Measurements from ENCODE around the gene COTL1.

Gene COTL1

DNA sequence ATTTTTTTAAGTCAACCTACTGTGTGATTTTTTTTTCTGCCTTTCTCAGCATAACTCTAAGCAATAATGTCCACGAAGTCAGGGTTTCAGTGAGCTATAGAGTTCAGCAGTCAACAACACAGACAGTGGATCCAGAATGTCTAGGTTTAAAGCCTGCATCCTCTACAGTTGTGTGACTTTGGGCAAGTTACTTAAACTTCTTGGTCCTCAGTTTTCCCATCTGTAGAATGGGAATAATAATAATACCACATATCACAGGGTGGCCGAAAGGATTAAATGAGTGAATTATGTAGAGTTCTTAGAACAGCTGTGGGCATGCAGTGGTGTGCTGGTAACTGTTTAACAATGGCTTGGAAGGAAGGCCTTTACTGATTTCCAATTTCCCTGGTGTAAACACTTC, 74.6 kb downstream of the COTL1 start:
- peaks cover 40% of the 10 kb centered on the region for H3K4me1 ChIP-seq (ENCODE audit: control insufficient read depth, insufficient read depth, low read length)
- no peak overlapping the region for H3K9ac ChIP-seq (ENCODE audit: low read depth, low read length)
- no peaks in the 10 kb centered on the region for H3K36me3 ChIP-seq (ENCODE audit: insufficient read depth, low read length)
- no peaks in the 10 kb centered on the region for H3K27me3 ChIP-seq (ENCODE audit: control insufficient read depth, insufficient read depth, low read length)
- H3K9me3 ChIP-seq (replicated peaks; ENCODE audit: low read length): no peaks in the 10 kb centered on the region
- H3K4me3 ChIP-seq (ENCODE audit: low read length): no peak overlapping the region
- H3K4me2 ChIP-seq (ENCODE audit: low read length): no peak overlapping the region

DNA sequence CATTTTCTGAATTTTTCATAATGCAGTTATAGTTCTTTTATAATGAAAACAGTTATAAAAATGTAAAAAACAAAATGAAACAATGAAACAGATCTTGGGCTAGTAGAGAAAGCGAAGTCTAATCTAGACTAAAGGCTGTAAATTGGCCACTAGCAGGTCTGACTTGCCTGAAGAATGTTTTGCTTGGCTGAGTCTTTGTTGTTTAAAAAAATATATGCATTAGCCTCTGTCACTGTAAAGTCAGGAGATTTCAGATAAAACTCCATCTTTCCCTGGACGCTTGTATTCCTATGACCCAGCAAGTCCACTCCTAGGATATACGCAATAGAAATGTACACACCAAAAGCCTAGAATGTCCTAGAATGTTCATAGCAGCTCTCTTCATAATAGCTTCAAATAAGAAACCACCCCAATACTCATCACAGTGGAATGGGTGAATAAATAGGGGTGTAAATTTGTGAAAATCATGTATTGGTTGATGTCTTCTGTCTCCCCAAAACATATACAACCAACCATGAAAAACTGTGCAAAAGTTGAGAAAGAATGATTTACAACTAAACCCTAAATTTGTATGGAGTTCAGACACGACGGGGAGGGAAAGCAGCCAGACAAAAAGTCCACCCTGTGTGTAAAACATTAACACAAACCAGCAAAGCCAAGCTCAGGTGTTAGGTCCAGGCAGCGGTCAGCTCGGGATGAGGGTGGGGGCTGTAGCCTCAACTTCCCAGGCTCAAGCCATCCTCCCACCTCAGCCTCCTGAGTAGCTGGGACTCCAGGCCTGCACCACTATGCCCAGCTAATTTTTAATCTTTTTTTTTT, 75.7 kb downstream of the COTL1 start:
- peak overlapping the region; percentile 42 for H3K9ac ChIP-seq (ENCODE audit: low read depth, low read length)
- H3K9me3 ChIP-seq (replicated peaks; ENCODE audit: low read length): no peaks in the 10 kb centered on the region
- peak overlapping the region; percentile 50 for H3K4me2 ChIP-seq (ENCODE audit: low read length)
- no peaks in the 10 kb centered on the region for H3K27me3 ChIP-seq (ENCODE audit: control insufficient read depth, insufficient read depth, low read length)
- peaks cover 50% of the 10 kb centered on the region for H3K4me1 ChIP-seq (ENCODE audit: control insufficient read depth, insufficient read depth, low read length)
- H3K36me3 ChIP-seq (ENCODE audit: insufficient read depth, low read length): no peaks in the 10 kb centered on the region
- peak overlapping the region; percentile 23 for H3K4me3 ChIP-seq (ENCODE audit: low read length)

GRCh38 chr16:84540194-84540593, 77.7 kb downstream of the COTL1 start:
- Histone ChIP-seq H3K27me3 (ENCODE audit: control insufficient read depth, insufficient read depth, low read length) (no peaks in the 10 kb centered on the region), H3K9me3 (replicated peaks; ENCODE audit: low read length) (no peaks in the 10 kb centered on the region), H3K4me2 (ENCODE audit: low read length) (no peak overlapping the region), H3K36me3 (ENCODE audit: insufficient read depth, low read length) (no peaks in the 10 kb centered on the region), H3K4me1 (ENCODE audit: control insufficient read depth, insufficient read depth, low read length) (peaks cover 50% of the 10 kb centered on the region), H3K9ac (ENCODE audit: low read depth, low read length) (no peak overlapping the region), H3K4me3 (ENCODE audit: low read length) (no peak overlapping the region)

GRCh38 chr16:84538222-84538840, 79.5 kb downstream of the COTL1 start:
- Histone ChIP-seq H3K9me3 (replicated peaks; ENCODE audit: low read length) (no peaks in the 10 kb centered on the region), H3K4me2 (ENCODE audit: low read length) (no peak overlapping the region), H3K36me3 (ENCODE audit: insufficient read depth, low read length) (no peaks in the 10 kb centered on the region), H3K4me1 (ENCODE audit: control insufficient read depth, insufficient read depth, low read length) (peaks cover 33% of the 10 kb centered on the region), H3K9ac (ENCODE audit: low read depth, low read length) (no peak overlapping the region), H3K27me3 (ENCODE audit: control insufficient read depth, insufficient read depth, low read length) (no peaks in the 10 kb centered on the region), H3K4me3 (ENCODE audit: low read length) (no peak overlapping the region)

- Histone ChIP-seq H3K36me3 (ENCODE audit: insufficient read depth, low read length) (no peaks in the 10 kb centered on the region), H3K4me2 (ENCODE audit: low read length) (no peak overlapping the region), H3K9ac (ENCODE audit: low read depth, low read length) (no peak overlapping the region), H3K4me1 (ENCODE audit: control insufficient read depth, insufficient read depth, low read length) (peaks cover 40% of the 10 kb centered on the region), H3K9me3 (replicated peaks; ENCODE audit: low read length) (no peaks in the 10 kb centered on the region), H3K27me3 (ENCODE audit: control insufficient read depth, insufficient read depth, low read length) (no peaks in the 10 kb centered on the region), H3K4me3 (ENCODE audit: low read length) (no peak overlapping the region)
Measured at GRCh38 chr16:84537491-84538151, 80.3 kb downstream of the COTL1 start.

DNA sequence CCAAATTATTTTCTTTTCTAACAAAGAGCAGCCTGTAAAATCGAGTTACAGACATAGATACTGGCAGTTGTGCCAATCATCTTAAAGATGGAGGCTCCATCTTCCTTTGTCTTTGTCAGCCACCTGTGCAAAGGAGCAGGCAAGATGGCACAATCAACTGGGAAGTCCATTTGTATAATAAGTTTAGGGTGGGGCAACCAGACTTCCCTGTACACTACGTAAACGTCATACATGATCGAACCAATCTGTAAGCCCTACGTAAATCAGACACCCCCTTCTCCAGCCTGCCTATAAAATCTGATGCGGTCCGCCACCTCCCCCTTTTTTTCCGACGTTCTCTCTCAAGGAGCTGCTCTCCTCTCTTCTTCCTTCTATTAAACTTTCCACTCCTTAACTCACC, 82.0 kb downstream of the COTL1 start:
- Histone ChIP-seq H3K4me2 (ENCODE audit: low read length) (no peak overlapping the region), H3K27me3 (ENCODE audit: control insufficient read depth, insufficient read depth, low read length) (no peaks in the 10 kb centered on the region), H3K9ac (ENCODE audit: low read depth, low read length) (no peak overlapping the region), H3K9me3 (replicated peaks; ENCODE audit: low read length) (no peaks in the 10 kb centered on the region), H3K4me1 (ENCODE audit: control insufficient read depth, insufficient read depth, low read length) (peaks cover 36% of the 10 kb centered on the region), H3K4me3 (ENCODE audit: low read length) (no peak overlapping the region), H3K36me3 (ENCODE audit: insufficient read depth, low read length) (no peaks in the 10 kb centered on the region)

DNA sequence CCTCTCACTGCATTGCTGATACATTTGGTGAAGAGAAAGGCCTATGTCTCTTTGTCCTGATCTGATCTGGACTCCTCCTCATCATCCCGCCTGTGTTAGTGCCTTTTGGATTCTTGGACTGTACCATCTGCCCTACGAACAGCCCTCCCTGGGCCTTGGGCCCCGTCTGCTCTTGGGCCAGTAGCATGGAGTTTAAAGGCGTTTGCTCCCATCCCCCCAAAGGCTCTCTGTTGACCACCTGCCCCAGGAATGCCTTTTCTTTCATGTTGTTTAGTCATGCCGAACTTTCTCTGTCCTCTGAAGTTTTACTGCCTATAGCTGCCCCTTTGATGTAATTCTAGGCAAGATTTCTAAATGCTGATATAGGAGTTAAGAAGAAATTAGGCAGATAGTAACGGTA, 82.5 kb downstream of the COTL1 start:
- H3K4me3 ChIP-seq (ENCODE audit: low read length): no peak overlapping the region
- H3K4me1 ChIP-seq (ENCODE audit: control insufficient read depth, insufficient read depth, low read length): peaks cover 36% of the 10 kb centered on the region
- H3K9me3 ChIP-seq (replicated peaks; ENCODE audit: low read length): no peaks in the 10 kb centered on the region
- no peak overlapping the region for H3K4me2 ChIP-seq (ENCODE audit: low read length)
- no peaks in the 10 kb centered on the region for H3K36me3 ChIP-seq (ENCODE audit: insufficient read depth, low read length)
- no peaks in the 10 kb centered on the region for H3K27me3 ChIP-seq (ENCODE audit: control insufficient read depth, insufficient read depth, low read length)
- no peak overlapping the region for H3K9ac ChIP-seq (ENCODE audit: low read depth, low read length)

DNA sequence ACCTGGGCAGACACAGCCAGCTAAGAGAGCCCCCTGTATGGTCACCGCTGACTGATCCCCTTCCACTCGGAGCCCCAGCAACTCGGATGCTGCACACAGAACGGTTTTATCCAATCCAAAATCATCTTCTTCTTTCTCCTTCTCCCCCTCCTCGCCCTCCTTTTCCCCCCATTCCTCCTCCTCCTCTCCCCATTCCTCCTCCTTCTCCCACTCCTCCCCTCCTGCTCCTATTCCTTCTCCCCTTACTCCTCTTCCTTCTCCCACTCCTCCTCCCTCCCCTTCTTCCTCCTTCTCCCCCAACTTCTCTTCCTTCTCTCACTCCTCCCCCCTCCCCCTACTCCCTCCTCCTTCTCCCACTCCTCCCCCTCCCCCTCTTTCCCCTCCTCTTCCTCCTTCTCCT, 83.1 kb downstream of the COTL1 start:
- no peaks in the 10 kb centered on the region for H3K36me3 ChIP-seq (ENCODE audit: insufficient read depth, low read length)
- no peak overlapping the region for H3K4me3 ChIP-seq (ENCODE audit: low read length)
- H3K9me3 ChIP-seq (replicated peaks; ENCODE audit: low read length): peaks cover under 1% of the 10 kb centered on the region
- no peaks in the 10 kb centered on the region for H3K27me3 ChIP-seq (ENCODE audit: control insufficient read depth, insufficient read depth, low read length)
- H3K9ac ChIP-seq (ENCODE audit: low read depth, low read length): no peak overlapping the region
- peaks cover 36% of the 10 kb centered on the region for H3K4me1 ChIP-seq (ENCODE audit: control insufficient read depth, insufficient read depth, low read length)
- H3K4me2 ChIP-seq (ENCODE audit: low read length): no peak overlapping the region

GRCh38 chr16:84532855-84533486, 84.9 kb downstream of the COTL1 start:
- H3K36me3 ChIP-seq (ENCODE audit: insufficient read depth, low read length): no peaks in the 10 kb centered on the region
- peak overlapping the region; percentile 43 for H3K4me2 ChIP-seq (ENCODE audit: low read length)
- peak overlapping the region; percentile 68 for H3K9ac ChIP-seq (ENCODE audit: low read depth, low read length)
- peaks cover 6% of the 10 kb centered on the region for H3K9me3 ChIP-seq (replicated peaks; ENCODE audit: low read length)
- H3K27me3 ChIP-seq (ENCODE audit: control insufficient read depth, insufficient read depth, low read length): no peaks in the 10 kb centered on the region
- peaks cover 29% of the 10 kb centered on the region for H3K4me1 ChIP-seq (ENCODE audit: control insufficient read depth, insufficient read depth, low read length)
- no peak overlapping the region for H3K4me3 ChIP-seq (ENCODE audit: low read length)

GRCh38 chr16:84532291-84532724, 85.6 kb downstream of the COTL1 start:
- H3K4me2 ChIP-seq (ENCODE audit: low read length): peak overlapping the region; percentile 43
- no peak overlapping the region for H3K4me3 ChIP-seq (ENCODE audit: low read length)
- peak overlapping the region; percentile 68 for H3K9ac ChIP-seq (ENCODE audit: low read depth, low read length)
- H3K27me3 ChIP-seq (ENCODE audit: control insufficient read depth, insufficient read depth, low read length): no peaks in the 10 kb centered on the region
- H3K4me1 ChIP-seq (ENCODE audit: control insufficient read depth, insufficient read depth, low read length): peaks cover 29% of the 10 kb centered on the region
- H3K36me3 ChIP-seq (ENCODE audit: insufficient read depth, low read length): no peaks in the 10 kb centered on the region
- H3K9me3 ChIP-seq (replicated peaks; ENCODE audit: low read length): peaks cover 6% of the 10 kb centered on the region

DNA sequence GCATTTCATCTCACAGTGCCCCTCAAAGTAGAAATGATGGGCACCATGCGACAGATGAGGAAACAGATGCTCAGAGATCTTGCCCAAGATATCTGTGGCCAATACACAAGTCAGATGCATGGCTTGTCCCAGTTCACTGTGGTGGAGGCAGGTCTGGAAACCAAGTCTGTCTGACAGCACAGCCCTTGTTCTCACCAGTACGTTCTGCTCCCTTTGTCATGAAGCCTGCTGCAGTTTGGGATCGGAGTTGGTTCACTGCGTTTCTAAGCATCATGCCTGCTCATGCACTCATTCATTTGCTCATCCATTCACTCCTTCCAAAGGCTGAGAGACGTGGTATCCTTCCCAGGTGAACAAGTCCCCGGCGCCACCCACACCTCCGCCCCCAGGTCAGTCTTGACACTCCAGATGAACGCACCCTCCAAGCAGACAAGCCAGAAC, 86.2 kb downstream of the COTL1 start:
- H3K36me3 ChIP-seq (ENCODE audit: insufficient read depth, low read length): no peaks in the 10 kb centered on the region
- H3K4me3 ChIP-seq (ENCODE audit: low read length): no peak overlapping the region
- peak overlapping the region; percentile 43 for H3K4me2 ChIP-seq (ENCODE audit: low read length)
- peaks cover 34% of the 10 kb centered on the region for H3K4me1 ChIP-seq (ENCODE audit: control insufficient read depth, insufficient read depth, low read length)
- H3K27me3 ChIP-seq (ENCODE audit: control insufficient read depth, insufficient read depth, low read length): no peaks in the 10 kb centered on the region
- H3K9ac ChIP-seq (ENCODE audit: low read depth, low read length): no peak overlapping the region
- peaks cover 6% of the 10 kb centered on the region for H3K9me3 ChIP-seq (replicated peaks; ENCODE audit: low read length)
